BE2C (cell line): Measurements from ENCODE around the gene HFE.

ENCODE experiments used
- DNase-seq: peaks from one replicate; pipeline ENCODE4 v3.0.0-alpha.2; 2020
- H3K27me3 ChIP-seq: fragments of 250-450 bp; sonication (Bioruptor Pico); 2 replicates; pipeline ENCODE4 v1.5.1; 2020; ENCODE audit warnings: mild to moderate bottlenecking
- H3K36me3 ChIP-seq: fragments of 250-450 bp; sonication (Bioruptor Pico); 2 replicates; pipeline ENCODE4 v1.5.1; 2020; ENCODE audit warnings: mild to moderate bottlenecking
- H3K4me1 ChIP-seq: fragments of 250-450 bp; sonication (Bioruptor Pico); 2 replicates; pipeline ENCODE4 v1.5.1; 2020
- H3K4me3 ChIP-seq: 2 replicates; pipeline ENCODE4 v1.5.1; 2011; ENCODE audit warnings: low read depth, low read length
- H3K9me3 ChIP-seq: fragments of 250-450 bp; sonication (Bioruptor Pico); 2 replicates; pipeline ENCODE4 v1.5.1; 2020
- CTCF ChIP-seq: IDR thresholded peaks from 2 replicates; pipeline ENCODE4 v1.5.1; 2012; ENCODE audit warnings: mild to moderate bottlenecking, low read depth, low read length

The HFE gene

GRCh38 chr6:26103141-26103769, 16.0 kb downstream of the HFE start:
- no peak for DNase-seq
- Histone ChIP-seq H3K4me1 (peaks cover 6% of the 10 kb centered on the region), H3K9me3 (no peaks in the 10 kb centered on the region), H3K4me3 (peak overlapping the region; percentile 32), H3K36me3 (no peaks in the 10 kb centered on the region), H3K27me3 (no peaks in the 10 kb centered on the region)
- no peak for TF ChIP-seq CTCF

GRCh38 chr6:26103770-26104456, 16.7 kb downstream of the HFE start:
- DNase-seq = peak; percentile 83
- Histone ChIP-seq H3K4me3 (peak overlapping the region; percentile 65), H3K9me3 (no peaks in the 10 kb centered on the region), H3K36me3 (no peaks in the 10 kb centered on the region), H3K27me3 (no peaks in the 10 kb centered on the region), H3K4me1 (peaks cover 6% of the 10 kb centered on the region)
- peak; percentile 57 for TF ChIP-seq CTCF

- H3K4me1 ChIP-seq = peaks cover 6% of the 10 kb centered on the region
- no peak for TF ChIP-seq CTCF
- H3K9me3 ChIP-seq = no peaks in the 10 kb centered on the region
- no peak for DNase-seq
- peak overlapping the region; percentile 65 for H3K4me3 ChIP-seq
- no peaks in the 10 kb centered on the region for H3K36me3 ChIP-seq
- H3K27me3 ChIP-seq = no peaks in the 10 kb centered on the region
These were observed 17.4 kb downstream of the HFE start for GRCh38 chr6:26104457-26105108.

GRCh38 chr6:26105109-26105730, 18.0 kb downstream of the HFE start:
- no peaks in the 10 kb centered on the region for H3K9me3 ChIP-seq
- peaks cover 6% of the 10 kb centered on the region for H3K4me1 ChIP-seq
- DNase-seq = no peak
- H3K4me3 ChIP-seq = no peak overlapping the region
- no peaks in the 10 kb centered on the region for H3K36me3 ChIP-seq
- TF ChIP-seq CTCF = no peak
- no peaks in the 10 kb centered on the region for H3K27me3 ChIP-seq

GRCh38 chr6:26105842-26106241, 18.6 kb downstream of the HFE start:
- Histone ChIP-seq H3K9me3 (no peaks in the 10 kb centered on the region), H3K4me1 (peaks cover 6% of the 10 kb centered on the region), H3K27me3 (no peaks in the 10 kb centered on the region), H3K4me3 (no peak overlapping the region), H3K36me3 (no peaks in the 10 kb centered on the region)
- TF ChIP-seq CTCF = no peak
- no peak for DNase-seq
